ENCODE results near the gene DAPK1. TPM values are rescaled to one million over a fixed set of nuclear protein-coding genes. Genes with fewer than 3 reads are reported as not detected.

Gene DAPK1
- total and polyA plus RNA-seq, 2 donors (not counting 3 experiments of a cell fraction or from before 2014, with no cell fraction given) = 58.9 to 119 TPM

DNA sequence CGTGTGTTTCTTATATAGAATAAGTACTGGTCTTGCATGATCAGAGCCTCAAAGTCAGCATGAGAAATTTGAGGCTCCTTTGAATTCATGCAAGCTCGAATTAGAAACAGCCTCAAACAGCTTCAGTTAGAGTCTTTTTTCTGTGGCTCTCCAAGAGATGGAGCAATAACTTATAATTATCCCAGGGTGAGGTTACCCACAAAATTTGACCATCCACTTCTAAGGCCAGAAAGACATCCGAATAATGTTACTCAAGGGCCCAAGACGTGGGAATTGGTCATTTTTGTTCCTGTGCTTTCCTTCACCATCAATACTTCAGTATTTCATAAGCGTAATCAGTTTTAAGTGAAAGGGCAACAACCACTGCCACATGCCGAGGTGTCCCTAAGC, 89.7 kb downstream of the DAPK1 start:
- dilution Hi-C loops (cut with MboI; ENCODE audit: extremely low pct_ligation_motif_present, low sequenced_read_pairs) = no loop called here
- H3K36me3 ChIP-seq (ENCODE audit: control insufficient read depth in 2 of 2, extremely low read depth in 1 of 2, insufficient read depth in 2 of 2, low read length in 2 of 2) = no peaks in the 10 kb centered on the region
- H3K27me3 ChIP-seq (ENCODE audit: control insufficient read depth in 2 of 2, insufficient read depth in 2 of 2, low read length in 2 of 2) = no peaks in the 10 kb centered on the region
- no peak overlapping the region for H3K27ac ChIP-seq (ENCODE audit: insufficient read depth, low read depth, low read length)
- no peak overlapping the region for H2AFZ ChIP-seq (ENCODE audit: low read depth, low read length)
- H3K4me3 ChIP-seq (replicated peaks in 1 of 3; ENCODE audit: insufficient read depth in 1 of 3, low read depth in 1 of 3, low read length in 3 of 3) = no peak overlapping the region
- H3K4me2 ChIP-seq (ENCODE audit: insufficient read depth, low read length) = no peak overlapping the region
- no peak for DNase-seq (ENCODE audit: low read depth, low spot score)
- no peak overlapping the region for H3K9ac ChIP-seq (replicated peaks; ENCODE audit: extremely low read depth, insufficient read depth, low read length)
- H3K9me1 ChIP-seq (replicated peaks; ENCODE audit: control insufficient read depth, extremely low read depth, insufficient read depth, low read length) = no peaks in the 10 kb centered on the region
- no peaks in the 10 kb centered on the region for H3K9me3 ChIP-seq (replicated peaks; ENCODE audit: control insufficient read depth, insufficient read depth, low read length)
- intact Hi-C loops (cut with micrococcal nuclease) = no loop called here
- no TSS peak for BruUV-seq (replicated peaks)
- H3K79me2 ChIP-seq (ENCODE audit: control insufficient read depth, insufficient read depth, low read length) = peaks cover 2% of the 10 kb centered on the region
- TF ChIP-seq POLR2AphosphoS5 (IDR thresholded peaks at IDR 0.05; ENCODE audit: insufficient read depth, low read depth, low read length) (no peak), POLR2A (IDR thresholded peaks at IDR 0.05; ENCODE audit: low read depth, low read length) (no peak), FOS (IDR thresholded peaks at IDR 0.05; ENCODE audit: borderline replicate concordance, insufficient read depth, low read length) (no peak), JUN (IDR thresholded peaks at IDR 0.05; ENCODE audit: borderline replicate concordance, insufficient read depth, insufficient read length, low read depth) (no peak), MYC (IDR thresholded peaks at IDR 0.05; ENCODE audit: low read depth, low read length) (no peak), GATA2 (IDR thresholded peaks at IDR 0.05; ENCODE audit: insufficient read depth, insufficient read length, low read depth, low read length) (no peak)
- TF ChIP-seq, protein P1, sequence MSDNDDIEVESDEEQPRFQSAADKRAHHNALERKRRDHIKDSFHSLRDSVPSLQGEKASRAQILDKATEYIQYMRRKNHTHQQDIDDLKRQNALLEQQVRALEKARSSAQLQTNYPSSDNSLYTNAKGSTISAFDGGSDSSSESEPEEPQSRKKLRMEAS (IDR thresholded peaks at IDR 0.05; ENCODE audit: insufficient read depth, insufficient read length) = no peak
- TF ChIP-seq, protein P2, sequence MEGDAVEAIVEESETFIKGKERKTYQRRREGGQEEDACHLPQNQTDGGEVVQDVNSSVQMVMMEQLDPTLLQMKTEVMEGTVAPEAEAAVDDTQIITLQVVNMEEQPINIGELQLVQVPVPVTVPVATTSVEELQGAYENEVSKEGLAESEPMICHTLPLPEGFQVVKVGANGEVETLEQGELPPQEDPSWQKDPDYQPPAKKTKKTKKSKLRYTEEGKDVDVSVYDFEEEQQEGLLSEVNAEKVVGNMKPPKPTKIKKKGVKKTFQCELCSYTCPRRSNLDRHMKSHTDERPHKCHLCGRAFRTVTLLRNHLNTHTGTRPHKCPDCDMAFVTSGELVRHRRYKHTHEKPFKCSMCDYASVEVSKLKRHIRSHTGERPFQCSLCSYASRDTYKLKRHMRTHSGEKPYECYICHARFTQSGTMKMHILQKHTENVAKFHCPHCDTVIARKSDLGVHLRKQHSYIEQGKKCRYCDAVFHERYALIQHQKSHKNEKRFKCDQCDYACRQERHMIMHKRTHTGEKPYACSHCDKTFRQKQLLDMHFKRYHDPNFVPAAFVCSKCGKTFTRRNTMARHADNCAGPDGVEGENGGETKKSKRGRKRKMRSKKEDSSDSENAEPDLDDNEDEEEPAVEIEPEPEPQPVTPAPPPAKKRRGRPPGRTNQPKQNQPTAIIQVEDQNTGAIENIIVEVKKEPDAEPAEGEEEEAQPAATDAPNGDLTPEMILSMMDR (IDR thresholded peaks at IDR 0.05; ENCODE audit: extremely low read depth in 1 of 2, insufficient read depth in 1 of 2, low read depth in 1 of 2, low read length in 2 of 2) = no peak
- no peaks in the 10 kb centered on the region for H3K4me1 ChIP-seq (ENCODE audit: control insufficient read depth, extremely low read depth, insufficient read depth, low read length)
- ChIA-PET CTCF (interaction anchor here (1.2 kb wide), 1 partner anchor 15 kb away, joined by 3 read pairs; no protein-coding TSS in a partner anchor), POLR2A (no interaction called here)
- H4K20me1 ChIP-seq (replicated peaks; ENCODE audit: control insufficient read depth, extremely low read depth, insufficient read depth, low read length) = no peaks in the 10 kb centered on the region
- FAIRE-seq = no peak
